ENCODE data around the gene BABAM2.
A peak's percentile ranks its signal among the peaks of the same experiment; 100 is the strongest.

Gene BABAM2

GRCh38 chr2:28343184-28343942, 452.8 kb downstream of the BABAM2 start:
- no peak for DNase-seq (ENCODE audit: low read depth in 2 of 2)

GRCh38 chr2:28343971-28344715, 453.6 kb downstream of the BABAM2 start:
- DNase-seq (ENCODE audit: low read depth in 2 of 2), result no peak

GRCh38 chr2:28344756-28345373, 454.3 kb downstream of the BABAM2 start:
- no peak for DNase-seq (ENCODE audit: low read depth in 2 of 2)

- no peak for DNase-seq (ENCODE audit: low read depth in 2 of 2)
Measured at GRCh38 chr2:28345619-28346018, 455.1 kb downstream of the BABAM2 start.

- DNase-seq (ENCODE audit: low read depth in 2 of 2), result no peak
Measured at GRCh38 chr2:28346587-28346986, 456.1 kb downstream of the BABAM2 start.

- no peak for DNase-seq (ENCODE audit: low read depth in 2 of 2)
Measured at GRCh38 chr2:28347193-28347592, 456.7 kb downstream of the BABAM2 start.

- DNase-seq (ENCODE audit: low read depth in 2 of 2), result no peak
Measured at GRCh38 chr2:28347596-28347995, 457.1 kb downstream of the BABAM2 start.

GRCh38 chr2:28348149-28348567, 457.6 kb downstream of the BABAM2 start:
- peak; percentile 45 to 65 for DNase-seq (ENCODE audit: low read depth in 2 of 2)

GRCh38 chr2:28348921-28349320, 458.4 kb downstream of the BABAM2 start:
- no peak for DNase-seq (ENCODE audit: low read depth in 2 of 2)

GRCh38 chr2:28349546-28350165, 459.1 kb downstream of the BABAM2 start:
- DNase-seq (ENCODE audit: low read depth in 2 of 2), result no peak

GRCh38 chr2:28350196-28350595, 459.7 kb downstream of the BABAM2 start:
- DNase-seq (ENCODE audit: low read depth in 2 of 2), result no peak

- DNase-seq (ENCODE audit: low read depth in 2 of 2), result no peak
Measured at GRCh38 chr2:28350791-28351285, 460.3 kb downstream of the BABAM2 start.

GRCh38 chr2:28351621-28352020, 461.1 kb downstream of the BABAM2 start:
- DNase-seq (ENCODE audit: low read depth in 2 of 2), result no peak

- DNase-seq (ENCODE audit: low read depth in 2 of 2), result no peak
Measured at GRCh38 chr2:28352104-28352503, 461.6 kb downstream of the BABAM2 start.

- no peak for DNase-seq (ENCODE audit: low read depth in 2 of 2)
Measured at GRCh38 chr2:28352610-28353195, 462.2 kb downstream of the BABAM2 start.

GRCh38 chr2:28354920-28355520, 464.5 kb downstream of the BABAM2 start:
- no peak for DNase-seq (ENCODE audit: low read depth in 2 of 2)

GRCh38 chr2:28355521-28356094, 465.1 kb downstream of the BABAM2 start:
- no peak for DNase-seq (ENCODE audit: low read depth in 2 of 2)

GRCh38 chr2:28356095-28356911, 465.8 kb downstream of the BABAM2 start:
- DNase-seq (ENCODE audit: low read depth in 2 of 2), result no peak

GRCh38 chr2:28357055-28357454, 466.5 kb downstream of the BABAM2 start:
- DNase-seq (ENCODE audit: low read depth in 2 of 2), result no peak
